NCI-H1092 treated with DMSO at 0.1 percent for 48 hours (cell line): Measurements from ENCODE around the gene BAIAP3.

Experiments
- DNase-seq: peaks from one replicate; lab custom pipeline; 2025; lab: John Stamatoyannopoulos, UW

BAIAP3 gene

GRCh38 chr16:1348441-1348840 lies 15.0 kb downstream of the BAIAP3 start:
- DNase-seq = no peak

- no peak for DNase-seq
Observed at GRCh38 chr16:1348926-1349325, 15.5 kb downstream of the BAIAP3 start.

- DNase-seq = no peak
Observed at GRCh38 chr16:1349351-1349750, 15.9 kb downstream of the BAIAP3 start.

GRCh38 chr16:1349951-1350350 lies 16.5 kb downstream of the BAIAP3 start:
- DNase-seq = no peak

GRCh38 chr16:1350691-1351090 lies 17.2 kb downstream of the BAIAP3 start:
- no peak for DNase-seq

GRCh38 chr16:1351215-1351581 lies 17.8 kb downstream of the BAIAP3 start:
- DNase-seq = no peak

GRCh38 chr16:1351582-1352362 lies 18.3 kb downstream of the BAIAP3 start, which contains the start of the genes GNPTG and TSR3:
Gene GNPTG (plus strand): TSS chr16:1351931. CDS start chr16:1351966, 35 bp downstream.
Gene TSR3 (minus strand): TSS chr16:1351878. CDS start chr16:1351804, 74 bp downstream.
- peak; percentile 77 for DNase-seq

GRCh38 chr16:1354815-1355540 lies 21.5 kb downstream of the BAIAP3 start:
- no peak for DNase-seq

GRCh38 chr16:1355591-1355990 lies 22.1 kb downstream of the BAIAP3 start:
- DNase-seq = no peak

- DNase-seq = no peak
Observed at GRCh38 chr16:1356061-1356900, 22.8 kb downstream of the BAIAP3 start.

GRCh38 chr16:1357906-1358566 lies 24.6 kb downstream of the BAIAP3 start:
- DNase-seq = no peak

GRCh38 chr16:1361685-1362360 lies 28.4 kb downstream of the BAIAP3 start:
- DNase-seq = no peak

GRCh38 chr16:1362807-1363206 lies 29.4 kb downstream of the BAIAP3 start:
- DNase-seq = no peak

- peak; percentile 18 for DNase-seq
Observed at GRCh38 chr16:1363501-1364041, 30.1 kb downstream of the BAIAP3 start.

- DNase-seq = no peak
Observed at GRCh38 chr16:1364510-1364909, 31.1 kb downstream of the BAIAP3 start.

GRCh38 chr16:1366060-1366711 lies 32.7 kb downstream of the BAIAP3 start:
- DNase-seq = no peak

GRCh38 chr16:1366712-1367299 lies 33.4 kb downstream of the BAIAP3 start:
- DNase-seq = no peak

GRCh38 chr16:1367486-1368174 lies 34.2 kb downstream of the BAIAP3 start:
- DNase-seq = no peak
